Breast epithelium (tissue), 3 donors: ENCODE results near the gene HDAC4.

ENCODE experiments used
- CTCF ChIP-seq, 3 donors: fragments of 450-650 bp; IDR thresholded peaks; one replicate each; pipeline ENCODE4 v1.5.1; 2016 to 2017; ENCODE audit warnings: antibody characterized with exemption in 3 of 3, mild to moderate bottlenecking in 3 of 3, moderate library complexity in 3 of 3
- POLR2A ChIP-seq: fragments of 450-650 bp; IDR thresholded peaks from one replicate; pipeline ENCODE4 v1.6.1; 2016; ENCODE audit warnings: antibody characterized with exemption, mild to moderate bottlenecking, moderate library complexity
- POLR2AphosphoS5 ChIP-seq, 3 donors: sonication (generic); formaldehyde crosslinking; IDR thresholded peaks; one replicate each; pipeline ENCODE4 v1.6.1; 2017; ENCODE audit warnings: antibody characterized with exemption in 3 of 3

GRCh38 chr2:239361311-239361642 is 39.5 kb downstream of the HDAC4 start:
- no peak for TF ChIP-seq CTCF (IDR thresholded peaks at IDR 0.05)
- no peak for TF ChIP-seq POLR2A
- no peak for TF ChIP-seq POLR2AphosphoS5 (IDR thresholded peaks at IDR 0.05)
